AG09319 (cell line): ENCODE results near the gene SLC41A3.

Experiments
- DNase-seq: peaks from one replicate; pipeline ENCODE4 v3.0.0-alpha.2; 2010; ENCODE audit warnings: low read depth; ENCODE audit errors: extremely low read depth
- TF ChIP-seq, protein P1 (sequence below): IDR thresholded peaks from 2 replicates; pipeline ENCODE4 v1.5.1; 2011; ENCODE audit warnings: low read depth, mild to moderate bottlenecking, inconsistent platforms, low read length, moderate library complexity

The SLC41A3 gene

DNA sequence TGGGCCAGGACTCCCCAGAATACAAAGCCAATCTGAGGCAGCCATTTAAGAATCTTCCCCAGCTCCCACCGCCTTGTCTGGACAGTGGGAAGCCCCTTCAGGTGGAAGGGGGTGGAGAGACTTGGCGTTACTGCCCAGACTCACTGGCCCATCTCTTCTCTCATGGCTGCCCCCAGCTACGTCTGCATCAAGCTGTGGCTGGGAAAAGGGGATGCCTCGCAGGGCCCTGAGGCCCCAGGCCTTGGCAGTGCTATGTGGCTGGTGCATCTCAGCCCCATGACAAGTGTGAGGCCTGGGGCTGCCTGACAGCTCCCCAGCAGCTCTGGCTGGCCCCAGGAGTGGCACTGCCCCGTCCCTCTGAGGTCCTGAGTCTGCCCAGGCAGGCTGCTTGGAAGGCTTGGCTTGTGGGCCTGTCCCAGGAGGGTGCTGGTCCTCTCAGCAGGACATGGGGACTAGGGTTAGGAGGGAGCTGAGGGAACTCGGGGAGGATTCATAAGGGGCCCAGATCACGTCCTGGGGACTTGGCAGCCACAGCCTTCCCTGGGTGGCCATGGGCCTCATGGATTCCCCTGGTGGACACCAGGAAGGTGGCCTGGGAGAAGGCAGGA lies 20.2 kb upstream of the SLC41A3 start:
- TF ChIP-seq, protein P1, sequence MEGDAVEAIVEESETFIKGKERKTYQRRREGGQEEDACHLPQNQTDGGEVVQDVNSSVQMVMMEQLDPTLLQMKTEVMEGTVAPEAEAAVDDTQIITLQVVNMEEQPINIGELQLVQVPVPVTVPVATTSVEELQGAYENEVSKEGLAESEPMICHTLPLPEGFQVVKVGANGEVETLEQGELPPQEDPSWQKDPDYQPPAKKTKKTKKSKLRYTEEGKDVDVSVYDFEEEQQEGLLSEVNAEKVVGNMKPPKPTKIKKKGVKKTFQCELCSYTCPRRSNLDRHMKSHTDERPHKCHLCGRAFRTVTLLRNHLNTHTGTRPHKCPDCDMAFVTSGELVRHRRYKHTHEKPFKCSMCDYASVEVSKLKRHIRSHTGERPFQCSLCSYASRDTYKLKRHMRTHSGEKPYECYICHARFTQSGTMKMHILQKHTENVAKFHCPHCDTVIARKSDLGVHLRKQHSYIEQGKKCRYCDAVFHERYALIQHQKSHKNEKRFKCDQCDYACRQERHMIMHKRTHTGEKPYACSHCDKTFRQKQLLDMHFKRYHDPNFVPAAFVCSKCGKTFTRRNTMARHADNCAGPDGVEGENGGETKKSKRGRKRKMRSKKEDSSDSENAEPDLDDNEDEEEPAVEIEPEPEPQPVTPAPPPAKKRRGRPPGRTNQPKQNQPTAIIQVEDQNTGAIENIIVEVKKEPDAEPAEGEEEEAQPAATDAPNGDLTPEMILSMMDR: no peak
- DNase-seq: no peak

DNA sequence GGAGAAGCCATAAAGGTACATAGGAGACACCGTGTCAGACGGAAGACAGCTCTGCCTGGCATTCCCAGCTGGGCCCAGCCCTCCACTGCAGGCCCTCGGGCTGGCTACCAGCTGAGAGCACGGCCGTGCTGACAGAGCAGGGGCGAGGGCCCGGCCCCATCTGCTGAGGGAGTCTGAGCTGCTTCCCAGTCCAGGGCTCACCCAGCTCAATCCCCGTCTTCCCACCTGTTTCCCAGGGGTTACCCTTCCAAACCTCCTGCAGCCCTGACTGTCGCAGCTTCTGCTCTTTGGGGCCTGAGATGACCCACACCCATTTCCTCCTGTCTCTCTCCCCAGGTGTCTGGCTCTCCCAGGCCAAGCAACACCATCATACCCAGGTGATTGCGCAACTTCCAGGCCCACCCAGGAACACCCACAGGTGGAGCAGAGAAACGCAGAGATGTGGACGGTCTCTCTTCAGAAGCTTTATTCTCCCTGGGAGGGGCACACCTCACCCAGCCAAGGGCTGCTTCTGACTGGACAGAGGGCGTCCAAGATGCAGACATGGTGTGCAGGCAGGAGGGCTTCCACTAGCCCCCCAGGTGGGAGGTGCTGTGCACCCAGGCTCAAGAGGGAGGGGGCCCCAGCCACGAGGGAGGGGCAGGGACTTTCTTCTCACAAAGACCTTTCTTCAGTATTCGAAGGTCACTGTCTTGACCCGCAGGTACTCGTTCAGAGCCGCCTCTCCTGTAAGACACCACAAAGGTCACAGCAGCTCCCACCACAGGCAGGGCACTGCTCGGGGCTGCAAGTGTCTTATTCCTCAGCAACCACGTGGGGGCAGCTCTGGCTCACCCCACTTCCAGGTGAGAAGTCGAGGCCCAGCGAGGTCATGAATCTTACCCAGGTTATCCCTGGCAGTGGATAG lies 19.4 kb upstream of the SLC41A3 start:
- TF ChIP-seq, protein P1: no peak
- DNase-seq: no peak

DNA sequence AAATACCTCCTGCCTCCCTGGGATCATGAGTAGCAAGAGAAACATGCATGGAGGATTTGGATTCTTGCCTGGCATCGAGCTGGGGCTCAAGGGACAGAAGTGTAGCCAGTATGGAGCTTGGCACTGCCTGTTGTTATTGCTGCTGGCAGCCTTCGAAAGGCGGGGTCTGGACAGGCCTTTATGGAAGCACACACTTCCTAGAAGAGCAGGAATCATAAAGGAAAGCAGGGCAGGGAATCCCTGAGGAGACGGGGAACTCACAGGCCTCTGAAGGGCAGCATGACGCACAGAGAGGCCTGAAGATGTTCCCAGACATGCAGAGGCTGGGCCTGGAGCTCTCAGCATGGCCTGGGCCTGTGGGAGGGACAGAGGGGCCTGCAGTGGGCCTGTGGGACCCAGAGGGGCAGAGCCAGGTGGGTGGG lies 18.6 kb upstream of the SLC41A3 start:
- TF ChIP-seq, protein P1: no peak
- DNase-seq: no peak

- TF ChIP-seq, protein P1: no peak
- DNase-seq: no peak
Measured at GRCh38 chr3:126102011-126102410, 18.1 kb upstream of the SLC41A3 start.

GRCh38 chr3:126101521-126101982 lies 17.6 kb upstream of the SLC41A3 start:
- TF ChIP-seq, protein P1: no peak
- DNase-seq: no peak

- TF ChIP-seq, protein P1: no peak
- DNase-seq: no peak
Measured at GRCh38 chr3:126100634-126101301, 16.8 kb upstream of the SLC41A3 start.

- TF ChIP-seq, protein P1: no peak
- no peak for DNase-seq
Measured at GRCh38 chr3:126100269-126100633, 16.3 kb upstream of the SLC41A3 start.
